HCT116 (cell line): Measurements from ENCODE around the gene CELF2.

Experiments
- ATF3 ChIP-seq: IDR thresholded peaks from 2 replicates; pipeline ENCODE4 v1.6.1; 2012
- CBX3 ChIP-seq: IDR thresholded peaks from 2 replicates; pipeline ENCODE4 v1.6.1; 2012; ENCODE audit warnings: low read depth
- CTCF ChIP-seq, 3 experiments: fragments of 200-600 bp in 1 of 3; sonication (generic) in 1 of 3; IDR thresholded peaks in 2 of 3; conservative IDR thresholded peaks in 1 of 3; 2 replicates each; pipeline ENCODE4 v1.5.1; 2012 to 2017; ENCODE audit warnings: low read depth in 2 of 3, low read length in 2 of 3, antibody characterized with exemption in 1 of 3, borderline replicate concordance in 1 of 3, control low read depth in 1 of 3, mild to moderate bottlenecking in 1 of 3, mixed read lengths in 1 of 3, mixed run types in 1 of 3, moderate library complexity in 1 of 3; ENCODE audit not compliant: insufficient read depth in 1 of 3
- ELF1 ChIP-seq: IDR thresholded peaks from 2 replicates; pipeline ENCODE4 v1.6.1; 2012; ENCODE audit warnings: low read depth, borderline replicate concordance
- EZH2 ChIP-seq: fragments of 200-600 bp; sonication (generic); IDR thresholded peaks from 2 replicates; pipeline ENCODE4 v1.6.1; 2017; ENCODE audit warnings: antibody characterized with exemption, mixed run types
- JUND ChIP-seq: IDR thresholded peaks from 2 replicates; pipeline ENCODE4 v1.6.1; 2012
- POLR2A ChIP-seq: IDR thresholded peaks from 2 replicates; pipeline ENCODE4 v1.7.0; 2011; ENCODE audit warnings: borderline replicate concordance; ENCODE audit not compliant: insufficient read depth, insufficient read length; ENCODE audit errors: extremely low read depth
- POLR2AphosphoS5 ChIP-seq: IDR thresholded peaks from 2 replicates; pipeline ENCODE4 v1.6.1; 2011; ENCODE audit warnings: mild to moderate bottlenecking, low read depth, low read length, moderate library complexity
- RAD21 ChIP-seq: IDR thresholded peaks from 2 replicates; pipeline ENCODE4 v1.6.1; 2012; ENCODE audit warnings: low read depth, mild to moderate bottlenecking
- REST ChIP-seq: IDR thresholded peaks from 2 replicates; pipeline ENCODE4 v1.6.1; 2012; ENCODE audit warnings: low read depth
- YY1 ChIP-seq: IDR thresholded peaks from 2 replicates; pipeline ENCODE4 v1.6.1; 2011; ENCODE audit warnings: low read length, low read depth, moderate library complexity, mild to moderate bottlenecking; ENCODE audit not compliant: insufficient replicate concordance; ENCODE audit errors: extremely low read depth
- ZFX ChIP-seq: fragments of 450-650 bp; IDR thresholded peaks from 2 replicates; pipeline ENCODE4 v1.6.1; 2017
- TF ChIP-seq, protein P1 (sequence below): IDR thresholded peaks from 2 replicates; pipeline ENCODE4 v1.6.1; 2012
- TF ChIP-seq, protein P2 (sequence below): IDR thresholded peaks from 2 replicates; pipeline ENCODE4 v1.6.1; 2011; ENCODE audit warnings: mild to moderate bottlenecking, low read length, moderate library complexity; ENCODE audit not compliant: insufficient replicate concordance; ENCODE audit errors: extremely low read depth

- no peak for TF ChIP-seq REST
- TF ChIP-seq CTCF (IDR thresholded peaks at IDR 0.05 in 2 of 3, conservative IDR thresholded peaks at IDR 0.05 in 1 of 3; ENCODE audit: borderline replicate concordance in 1 of 3, insufficient read depth in 1 of 3, low read depth in 2 of 3, low read length in 2 of 3) = peak in 2 of 3 experiments; percentile 14 to 16; a peak in 1 of 6 replicates
- TF ChIP-seq POLR2A = no peak
- no peak for TF ChIP-seq JUND
- TF ChIP-seq, protein P1, sequence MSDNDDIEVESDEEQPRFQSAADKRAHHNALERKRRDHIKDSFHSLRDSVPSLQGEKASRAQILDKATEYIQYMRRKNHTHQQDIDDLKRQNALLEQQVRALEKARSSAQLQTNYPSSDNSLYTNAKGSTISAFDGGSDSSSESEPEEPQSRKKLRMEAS = no peak
- TF ChIP-seq ATF3 = no peak
- TF ChIP-seq EZH2 = no peak
- TF ChIP-seq ZFX = no peak
- TF ChIP-seq, protein P2, sequence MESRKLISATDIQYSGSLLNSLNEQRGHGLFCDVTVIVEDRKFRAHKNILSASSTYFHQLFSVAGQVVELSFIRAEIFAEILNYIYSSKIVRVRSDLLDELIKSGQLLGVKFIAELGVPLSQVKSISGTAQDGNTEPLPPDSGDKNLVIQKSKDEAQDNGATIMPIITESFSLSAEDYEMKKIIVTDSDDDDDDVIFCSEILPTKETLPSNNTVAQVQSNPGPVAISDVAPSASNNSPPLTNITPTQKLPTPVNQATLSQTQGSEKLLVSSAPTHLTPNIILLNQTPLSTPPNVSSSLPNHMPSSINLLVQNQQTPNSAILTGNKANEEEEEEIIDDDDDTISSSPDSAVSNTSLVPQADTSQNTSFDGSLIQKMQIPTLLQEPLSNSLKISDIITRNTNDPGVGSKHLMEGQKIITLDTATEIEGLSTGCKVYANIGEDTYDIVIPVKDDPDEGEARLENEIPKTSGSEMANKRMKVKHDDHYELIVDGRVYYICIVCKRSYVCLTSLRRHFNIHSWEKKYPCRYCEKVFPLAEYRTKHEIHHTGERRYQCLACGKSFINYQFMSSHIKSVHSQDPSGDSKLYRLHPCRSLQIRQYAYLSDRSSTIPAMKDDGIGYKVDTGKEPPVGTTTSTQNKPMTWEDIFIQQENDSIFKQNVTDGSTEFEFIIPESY = no peak
- no peak for TF ChIP-seq ELF1
- no peak for TF ChIP-seq CBX3
- TF ChIP-seq YY1 = no peak
- no peak for TF ChIP-seq POLR2AphosphoS5
- TF ChIP-seq RAD21 = no peak
Measured at GRCh38 chr10:11318826-11319598, 301.3 kb downstream of the CELF2 start.
